Stimulated activated CD8-positive, alpha-beta memory T cell treated with anti-CD3 and anti-CD28 coated beads, Interleukin-7, amount 100 ng/mL, for 48 hours (primary cell): Measurements from ENCODE around the gene SLC9A2.

Experiments used
- DNase-seq, 2 donors: peaks; one replicate each; pipeline ENCODE4 v3.0.0-alpha.2; 2020; ENCODE audit warnings: low read depth in 1 of 2; ENCODE audit errors: extremely low read depth in 1 of 2

SLC9A2 gene

DNA sequence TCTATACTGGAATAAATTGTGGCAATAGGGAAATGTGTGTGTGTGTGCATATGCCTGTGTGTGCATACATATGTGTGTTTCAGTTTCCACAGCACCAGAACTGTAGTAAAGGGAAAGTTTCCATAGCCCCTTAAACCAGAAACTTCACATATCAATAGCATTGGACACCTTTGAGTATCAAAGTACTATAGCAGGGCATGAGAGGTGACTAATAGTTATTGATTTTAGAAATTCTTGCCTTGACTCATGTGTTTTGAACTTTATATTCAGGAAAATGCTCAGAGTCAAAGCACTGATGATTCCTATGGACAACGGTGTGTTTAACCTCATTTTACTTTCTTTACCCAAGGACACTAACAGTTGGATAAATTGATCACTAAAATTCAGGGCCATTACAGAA lies 50.0 kb downstream of the SLC9A2 start:
- DNase-seq, result no peak

DNA sequence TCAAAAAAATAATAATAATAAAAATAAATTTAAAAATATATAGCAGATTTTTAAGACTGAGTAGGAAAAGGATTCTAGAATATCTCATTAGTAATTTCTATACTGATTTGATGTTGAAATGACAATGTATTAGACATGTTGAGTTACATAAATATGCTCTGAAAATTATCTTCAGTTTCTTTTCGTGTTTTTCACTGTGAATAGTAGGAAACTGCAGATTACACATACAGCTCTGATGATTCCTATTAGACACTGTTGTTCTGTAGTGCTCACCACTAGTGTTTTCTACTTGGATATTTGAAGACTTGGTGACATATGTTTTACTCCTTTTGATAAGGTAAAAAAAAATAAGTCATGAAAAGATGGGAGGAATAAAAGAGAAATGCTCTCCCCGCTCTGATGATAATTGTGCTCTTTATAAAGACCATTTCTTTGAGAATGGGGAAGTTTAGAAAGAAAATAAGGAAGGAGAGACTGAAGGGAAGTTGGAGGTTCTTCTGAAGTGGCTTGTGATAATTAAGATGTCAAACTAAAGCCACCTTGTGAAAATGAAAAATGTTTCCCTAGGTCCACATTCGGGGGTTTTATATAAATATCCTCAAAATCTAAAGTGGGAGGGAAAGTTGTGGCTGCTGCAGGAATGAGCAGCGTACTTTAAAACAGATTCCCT lies 52.9 kb downstream of the SLC9A2 start:
- no peak for DNase-seq

DNA sequence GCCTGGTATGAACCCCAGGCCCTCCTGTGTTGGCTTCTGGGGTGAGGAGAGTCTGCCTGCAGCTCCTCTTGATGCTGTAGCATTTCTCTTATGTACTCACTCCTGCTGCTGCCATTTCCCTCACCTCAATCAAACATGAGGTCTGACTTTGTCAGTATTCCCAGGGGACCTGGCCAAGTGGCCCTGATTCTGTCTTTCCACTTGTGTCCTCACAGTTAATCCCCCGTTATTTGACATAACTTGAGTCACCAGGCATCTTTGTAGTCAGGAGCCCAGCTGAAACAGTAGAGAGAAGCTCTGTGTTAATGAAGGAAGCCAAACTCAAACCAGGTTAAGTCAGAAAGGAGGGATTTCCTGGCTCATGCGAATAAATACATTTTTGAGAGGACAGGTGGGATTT lies 55.0 kb downstream of the SLC9A2 start:
- DNase-seq, result no peak

DNA sequence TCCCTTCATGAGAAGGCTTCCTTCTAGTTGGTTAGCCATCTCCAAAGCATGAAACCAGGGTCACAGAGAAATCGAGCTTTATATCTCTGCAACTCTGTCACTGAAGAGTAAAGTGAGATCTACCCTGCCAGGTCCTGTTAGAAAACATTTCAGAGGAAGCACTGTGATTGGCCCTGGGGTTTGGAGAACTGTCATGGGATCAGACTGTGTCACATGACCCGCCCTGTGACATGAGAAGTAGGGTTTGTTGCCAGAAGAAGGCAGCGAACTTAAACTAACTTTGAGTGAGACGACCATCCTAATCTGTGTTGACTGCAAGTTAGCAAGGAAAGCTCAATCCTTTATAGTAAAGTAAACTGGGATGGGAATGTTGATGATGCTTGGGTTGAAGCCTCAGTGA lies 55.5 kb downstream of the SLC9A2 start:
- DNase-seq, result no peak

DNA sequence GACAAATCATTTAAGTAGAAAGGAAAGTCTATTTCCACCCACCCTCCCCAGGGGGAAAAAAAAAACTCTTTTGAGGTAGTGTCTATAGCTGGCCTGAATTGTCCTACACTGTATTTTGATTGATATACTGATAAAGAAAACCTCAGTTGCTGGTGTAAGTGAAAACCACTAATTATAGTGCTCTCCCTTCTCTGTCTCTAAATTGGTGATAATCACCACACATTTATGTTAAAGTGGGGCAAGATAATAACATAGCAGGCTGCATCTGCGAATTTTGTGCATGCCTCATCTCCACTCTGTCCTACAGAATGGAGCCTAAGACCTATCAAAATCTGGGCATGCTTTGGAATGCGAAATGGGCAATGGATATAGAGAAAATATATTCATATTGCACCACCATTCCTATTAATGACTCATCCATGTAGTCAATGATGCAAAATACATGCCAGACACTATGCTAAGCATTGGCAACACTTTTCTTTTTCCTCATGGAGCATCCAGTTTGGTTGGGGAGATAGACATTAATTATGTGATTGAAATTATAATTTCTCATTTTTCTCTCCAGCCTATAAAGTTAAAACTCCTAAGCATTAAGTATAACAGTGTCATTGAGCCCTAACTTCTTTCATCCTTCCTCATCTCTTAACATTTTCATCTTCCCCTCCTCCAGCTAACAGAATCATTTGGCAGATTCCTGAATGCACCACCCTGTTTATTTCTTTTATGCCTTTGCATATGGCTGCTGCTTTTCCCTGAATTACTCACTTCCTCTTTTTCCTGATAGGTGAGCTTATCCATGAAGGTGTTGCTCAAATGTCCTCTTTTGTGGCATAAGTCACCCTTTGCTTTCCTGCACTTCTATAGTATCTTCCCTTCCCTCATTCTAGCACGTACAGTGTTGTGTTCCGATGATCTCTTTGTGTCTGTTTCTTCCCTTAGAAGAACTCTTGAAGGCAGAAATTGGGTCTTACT lies 58.2 kb downstream of the SLC9A2 start:
- no peak for DNase-seq

DNA sequence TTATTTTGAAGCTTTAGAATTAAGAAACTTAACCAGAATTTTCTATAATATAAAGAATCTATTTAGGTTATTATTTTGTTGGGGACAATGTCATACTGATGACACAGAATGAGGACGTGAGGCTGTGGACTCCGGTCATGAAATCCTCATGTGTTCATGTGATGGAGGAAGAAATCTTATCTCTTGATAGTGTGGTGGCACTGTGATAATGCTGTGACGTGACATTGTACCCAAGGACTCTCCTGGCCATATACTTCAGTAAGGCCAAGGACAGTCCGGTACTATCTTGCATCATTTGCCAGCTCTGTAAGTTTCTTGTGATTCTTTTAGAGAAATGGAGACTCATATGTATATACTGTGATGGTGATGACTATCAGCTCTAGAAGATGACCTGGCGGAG lies 59.1 kb downstream of the SLC9A2 start:
- DNase-seq, result no peak

DNA sequence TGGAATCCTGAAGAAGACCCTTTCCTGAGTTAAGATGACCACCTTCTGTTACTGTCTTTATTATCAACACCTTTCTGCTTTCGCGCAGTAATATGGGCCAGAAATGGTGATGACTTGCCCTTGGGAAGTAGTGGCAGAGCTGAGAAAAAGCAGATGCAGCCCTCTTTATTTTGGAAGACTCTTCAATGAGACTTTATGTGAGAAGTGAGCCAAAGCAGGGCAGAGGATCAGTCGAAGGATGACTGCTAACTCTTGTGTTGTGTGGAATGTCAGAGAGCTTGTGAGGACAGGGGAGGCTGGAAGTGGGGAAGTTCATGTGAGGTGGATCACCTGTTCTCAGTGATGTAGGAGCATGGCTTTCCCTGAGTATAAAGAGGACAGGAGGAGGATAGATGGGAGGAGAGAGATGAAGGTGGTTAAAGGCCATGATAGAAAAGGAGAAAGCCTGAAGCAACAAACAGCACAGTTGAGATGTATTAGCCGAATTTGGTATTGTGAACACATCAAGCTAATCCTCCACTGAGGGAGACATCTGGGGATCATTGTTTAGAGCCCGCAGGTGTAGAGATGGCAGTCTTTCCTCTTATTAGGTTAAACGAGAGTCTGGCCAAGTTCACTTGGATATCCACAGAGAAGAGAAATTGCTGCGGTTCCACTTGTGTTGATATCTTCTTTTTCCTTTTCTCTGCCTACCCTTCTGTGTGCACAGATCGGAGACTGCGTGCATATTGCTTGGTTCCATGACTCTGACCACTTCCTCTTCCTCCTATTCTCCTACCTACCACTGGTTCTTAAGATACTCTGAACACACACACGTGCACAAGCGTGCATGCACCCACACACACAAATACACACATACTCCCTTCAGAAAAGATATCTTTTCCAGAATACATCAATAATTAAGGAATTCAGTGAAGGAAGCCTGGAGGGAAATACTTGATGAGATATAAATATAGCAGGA lies 67.4 kb downstream of the SLC9A2 start:
- DNase-seq, result no peak

DNA sequence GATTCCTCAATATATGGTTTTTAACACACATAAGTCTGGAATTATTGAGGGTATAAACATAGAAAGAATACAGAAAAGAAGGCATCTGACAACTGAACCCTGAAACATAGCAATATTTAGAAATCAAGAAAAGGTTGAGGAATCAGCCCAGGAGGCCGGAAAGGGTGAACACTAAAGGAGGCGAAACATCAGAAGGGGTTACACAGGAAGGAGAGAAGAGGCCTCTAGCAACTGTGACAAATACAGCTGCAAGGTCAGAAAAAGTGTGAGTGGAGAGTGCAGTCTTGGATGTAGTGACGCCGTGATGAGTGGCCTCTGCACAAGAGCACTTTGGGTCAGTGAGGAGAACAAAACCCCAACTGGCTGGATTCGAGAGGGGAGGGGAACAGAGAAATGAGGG lies 70.7 kb downstream of the SLC9A2 start:
- no peak for DNase-seq

DNA sequence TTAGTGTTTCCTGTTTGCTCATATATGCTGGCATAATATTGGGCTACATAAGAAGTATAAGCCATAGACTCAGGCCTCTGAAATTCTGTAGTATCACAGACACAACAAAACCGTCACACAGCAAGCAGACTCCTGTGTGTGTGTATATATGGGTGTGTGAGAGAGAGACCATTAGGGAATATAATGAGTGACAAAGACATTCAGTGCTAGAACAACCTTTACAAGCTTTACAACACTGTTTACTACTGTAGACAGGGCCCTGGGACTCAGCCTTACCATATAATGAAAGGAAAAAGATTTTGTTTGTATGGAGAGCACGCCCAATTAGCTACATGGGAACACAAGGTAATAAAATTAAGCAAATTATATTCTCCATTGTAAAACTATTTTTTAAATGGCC lies 77.1 kb downstream of the SLC9A2 start:
- DNase-seq, result no peak

DNA sequence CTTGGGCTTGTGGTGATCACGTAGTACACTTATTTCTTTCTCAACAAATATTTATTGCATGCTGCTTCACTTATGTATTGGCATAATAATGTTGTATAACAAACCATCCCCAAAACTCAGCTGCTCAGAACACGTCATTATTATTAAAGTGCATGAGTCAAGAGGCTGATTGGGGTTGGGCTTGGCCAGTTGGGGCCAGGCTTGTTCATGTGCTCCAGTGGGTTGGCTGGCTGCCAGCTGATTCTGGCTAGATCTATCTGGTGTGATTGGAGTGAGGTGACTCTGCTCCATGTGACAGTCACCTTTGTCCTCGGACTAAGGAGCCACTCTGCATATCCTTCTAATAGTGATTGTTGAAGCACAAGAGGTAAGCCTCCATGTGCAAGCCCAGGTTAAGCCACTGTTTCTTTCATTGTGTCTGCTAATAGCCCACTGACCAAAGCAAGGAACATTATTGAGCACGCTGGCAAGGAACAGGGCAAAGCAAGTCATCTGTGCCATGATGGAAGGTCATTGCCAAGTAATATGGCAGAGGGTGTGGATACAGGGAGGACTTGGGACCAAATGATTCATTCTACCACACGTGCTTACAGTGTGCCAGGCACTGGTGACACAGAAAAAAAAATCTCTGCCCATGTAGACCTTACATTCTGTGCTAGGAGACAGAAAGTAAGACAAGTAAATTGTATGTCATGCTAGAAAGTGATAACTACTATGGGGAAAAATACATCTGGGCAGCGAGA lies 79.2 kb downstream of the SLC9A2 start:
- no peak for DNase-seq

DNA sequence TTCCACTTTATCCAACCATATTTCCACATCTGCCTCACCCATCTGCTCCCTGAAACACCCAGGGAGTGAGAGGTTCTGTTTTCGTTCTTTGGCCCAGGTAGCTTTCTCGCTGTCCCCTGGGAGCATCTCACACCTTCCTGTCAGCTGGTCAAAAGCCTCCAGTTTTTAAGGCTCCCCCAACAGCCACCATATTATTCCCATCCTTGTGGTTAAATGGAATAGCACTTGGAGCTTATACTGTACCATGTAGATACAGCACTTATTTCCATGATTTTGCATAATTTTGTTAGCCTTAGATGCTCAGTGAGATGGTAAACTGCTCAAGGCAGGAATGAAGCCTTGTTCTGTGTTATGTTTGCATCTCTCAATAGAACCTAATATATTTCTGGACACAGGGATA lies 84.0 kb downstream of the SLC9A2 start:
- no peak for DNase-seq

DNA sequence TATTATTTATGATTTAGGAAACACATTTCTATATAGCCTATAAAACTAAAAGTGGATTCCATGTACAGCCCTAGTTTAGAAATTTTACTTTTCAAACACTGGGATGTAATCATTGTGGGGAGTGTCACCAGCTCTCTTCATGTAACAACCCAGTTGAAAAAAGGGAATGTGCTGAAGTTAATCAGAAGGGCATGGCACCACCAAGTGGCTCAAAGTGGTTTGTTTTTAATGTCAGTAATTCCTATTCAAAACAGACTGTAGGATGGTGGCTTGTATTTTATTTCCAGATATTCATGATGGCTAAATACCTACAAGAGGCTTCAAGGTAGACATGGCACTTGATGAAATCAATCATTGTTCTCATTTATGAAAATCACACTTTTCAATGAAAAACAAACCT lies 84.4 kb downstream of the SLC9A2 start:
- no peak for DNase-seq

DNA sequence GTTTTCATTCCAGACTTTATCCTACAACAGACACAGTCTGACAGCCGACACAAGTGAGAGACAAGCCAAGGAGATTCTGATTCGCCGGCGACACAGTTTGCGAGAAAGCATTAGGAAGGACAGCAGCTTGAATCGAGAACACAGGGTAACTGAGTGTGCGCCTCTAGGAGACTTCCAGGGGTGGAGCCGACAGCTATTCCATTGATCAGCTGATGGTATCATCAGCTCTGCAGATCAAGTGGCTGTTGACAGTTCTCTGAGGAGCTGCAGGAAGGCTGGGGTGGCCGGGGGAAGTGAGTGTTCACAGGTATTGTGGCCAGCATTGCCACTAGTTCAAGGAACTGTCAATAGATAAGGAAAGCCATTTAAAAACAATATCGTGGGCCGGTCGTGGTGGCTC lies 85.2 kb downstream of the SLC9A2 start:
- DNase-seq, result no peak

DNA sequence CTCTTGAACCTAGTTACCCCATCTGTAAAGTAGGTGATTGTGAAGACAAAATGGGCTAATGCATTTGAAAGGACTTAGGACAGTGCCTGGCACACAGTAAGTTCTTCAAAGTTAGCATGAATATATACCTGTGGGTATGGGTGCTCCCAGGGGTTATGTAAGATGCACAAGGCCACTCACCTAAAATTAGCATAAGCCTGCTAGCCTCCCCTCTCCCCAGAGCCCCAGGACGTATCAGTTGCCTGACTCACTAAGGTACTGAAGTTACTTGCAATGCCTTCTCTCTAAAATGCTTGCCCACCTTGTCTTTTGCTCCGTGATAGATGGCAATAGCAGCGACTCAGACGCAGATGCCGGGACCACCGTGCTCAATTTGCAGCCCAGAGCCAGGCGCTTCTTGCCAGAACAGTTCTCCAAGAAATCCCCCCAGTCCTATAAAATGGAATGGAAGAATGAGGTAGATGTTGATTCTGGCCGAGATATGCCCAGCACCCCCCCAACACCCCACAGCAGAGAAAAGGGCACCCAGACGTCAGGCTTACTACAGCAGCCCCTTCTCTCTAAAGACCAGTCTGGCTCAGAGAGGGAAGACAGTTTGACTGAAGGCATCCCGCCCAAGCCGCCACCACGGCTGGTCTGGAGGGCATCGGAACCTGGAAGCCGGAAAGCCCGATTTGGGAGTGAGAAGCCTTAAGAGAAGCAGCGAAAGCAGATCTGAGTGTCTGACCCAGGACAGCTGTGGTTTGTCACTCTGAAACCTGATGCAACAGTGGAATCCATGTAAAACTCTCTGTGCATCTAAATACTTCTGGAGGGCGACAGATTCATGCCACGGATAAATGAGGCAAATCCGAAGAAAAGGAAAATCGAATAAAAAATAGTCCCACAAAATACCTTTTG lies 88.7 kb downstream of the SLC9A2 start:
- DNase-seq, result no peak

DNA sequence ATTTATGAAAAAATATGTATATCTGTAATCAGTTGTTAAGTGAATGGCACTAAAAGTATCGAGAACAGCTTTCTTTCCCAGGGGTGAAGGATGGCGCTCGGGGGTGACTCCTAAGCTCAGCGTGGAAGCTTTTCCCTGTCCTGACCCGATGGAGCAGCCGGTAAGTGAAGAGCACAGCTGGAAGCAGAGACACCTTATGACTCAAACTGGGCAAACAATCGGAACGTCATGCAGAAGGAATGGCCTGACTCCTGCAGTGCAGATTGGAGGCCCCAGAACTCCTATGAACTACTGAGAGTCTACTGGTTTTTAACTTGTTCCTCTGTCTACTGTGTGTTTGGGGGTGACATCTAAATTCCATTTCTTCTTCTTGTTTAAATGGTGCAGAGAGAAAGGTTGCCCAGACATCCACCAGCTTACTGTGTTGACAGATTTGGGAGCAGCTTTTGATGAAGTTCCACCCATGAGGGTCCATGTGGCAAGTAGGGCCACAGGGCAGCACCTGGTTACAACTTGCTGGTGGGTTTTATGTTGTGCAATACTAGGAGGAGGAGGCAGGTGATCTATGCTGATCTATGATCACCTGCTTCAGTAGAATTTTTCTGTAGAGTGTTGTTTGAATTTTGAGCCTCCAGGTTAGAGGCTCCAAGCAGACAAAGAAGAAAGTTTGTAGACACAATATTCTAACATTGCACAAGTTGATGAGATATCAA lies 89.7 kb downstream of the SLC9A2 start:
- no peak for DNase-seq

DNA sequence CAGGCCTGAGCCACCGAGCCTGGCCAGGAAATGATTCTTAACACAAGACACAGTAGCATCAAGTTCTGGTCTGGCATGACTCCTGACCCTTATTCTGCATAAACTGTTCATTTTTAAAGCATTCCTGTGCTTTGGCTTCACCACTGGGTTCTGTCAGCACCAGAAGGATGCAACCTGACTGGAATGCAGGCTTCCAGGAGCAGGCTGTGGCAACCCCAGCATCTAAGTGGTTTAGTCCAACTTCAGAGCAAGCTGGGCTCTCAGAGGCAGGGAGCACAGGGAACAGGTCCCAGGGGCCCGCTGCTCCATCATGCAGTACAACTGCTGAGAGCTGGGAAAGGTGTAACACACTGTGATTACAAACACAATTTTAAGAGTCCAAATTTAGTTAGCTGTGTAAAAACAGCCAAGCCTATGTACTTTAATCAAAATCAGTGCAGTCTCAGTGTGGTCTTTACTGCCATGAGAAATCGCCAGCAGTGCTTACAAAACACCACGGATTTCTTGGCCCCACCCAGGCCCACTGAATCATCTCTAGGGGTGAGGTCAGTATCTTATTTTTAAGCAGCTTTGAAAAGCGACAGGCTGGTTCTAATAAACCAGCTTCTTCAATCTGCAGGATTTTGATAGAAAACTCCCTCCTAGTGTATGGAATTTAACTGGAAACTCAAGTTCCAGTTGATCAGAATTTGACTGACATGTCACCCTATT lies 98.1 kb downstream of the SLC9A2 start:
- DNase-seq, result no peak

DNA sequence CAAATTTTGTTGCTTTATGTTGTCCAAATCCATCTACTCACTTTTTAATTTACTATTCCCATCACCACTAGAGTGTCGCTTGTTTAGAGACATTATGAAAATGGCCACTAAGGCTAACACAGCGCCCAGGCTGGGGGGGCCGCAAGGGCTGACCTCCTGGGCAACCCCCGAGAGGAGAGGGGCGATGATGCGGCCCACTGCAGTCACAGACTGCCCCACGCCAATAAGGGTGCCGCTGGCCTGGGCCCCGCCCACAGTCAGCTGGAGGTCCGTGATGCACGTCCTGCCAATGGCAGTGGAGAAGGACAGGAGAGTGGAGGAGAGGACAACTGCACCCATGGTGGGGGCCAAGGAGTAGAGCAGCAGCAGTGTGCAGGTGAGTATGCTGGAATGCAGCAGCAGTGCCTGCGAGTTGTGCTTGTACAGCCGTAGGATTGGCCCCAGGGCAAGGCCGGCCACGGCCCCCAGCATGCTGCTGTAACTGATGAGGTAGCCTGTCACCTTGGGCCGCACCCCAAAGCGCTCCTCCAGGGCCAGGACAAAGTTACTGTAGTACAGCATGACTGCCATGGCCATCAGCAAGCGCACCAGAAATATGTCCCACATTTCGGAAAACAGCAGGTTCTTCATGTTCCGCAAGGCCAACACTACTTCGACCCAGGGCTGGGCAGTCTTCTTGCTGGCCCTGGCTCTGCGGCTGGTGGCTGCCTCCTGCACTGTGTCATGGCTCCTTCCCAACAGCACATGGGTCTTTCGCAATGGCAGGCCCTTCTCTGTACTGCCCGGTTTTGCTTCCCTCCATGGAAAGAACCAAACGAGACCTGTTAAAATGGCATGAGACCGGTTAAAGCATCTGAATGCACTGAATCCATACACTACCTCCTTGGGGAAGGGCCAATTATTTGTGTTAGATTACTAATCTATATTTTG lies 99.3 kb downstream of the SLC9A2 start:
- DNase-seq, result no peak
